GF-D8 (cell line): Measurements from ENCODE around the gene ALPG.
"Not testable (repeated sequence)": the region's sequence is repeated elsewhere in the genome, so short reads cannot be mapped to it uniquely, and the experiment has no call there.

Source experiments
- DNase-seq: peaks from one replicate; lab custom pipeline; 2025; lab: John Stamatoyannopoulos, UW

Gene ALPG

DNA sequence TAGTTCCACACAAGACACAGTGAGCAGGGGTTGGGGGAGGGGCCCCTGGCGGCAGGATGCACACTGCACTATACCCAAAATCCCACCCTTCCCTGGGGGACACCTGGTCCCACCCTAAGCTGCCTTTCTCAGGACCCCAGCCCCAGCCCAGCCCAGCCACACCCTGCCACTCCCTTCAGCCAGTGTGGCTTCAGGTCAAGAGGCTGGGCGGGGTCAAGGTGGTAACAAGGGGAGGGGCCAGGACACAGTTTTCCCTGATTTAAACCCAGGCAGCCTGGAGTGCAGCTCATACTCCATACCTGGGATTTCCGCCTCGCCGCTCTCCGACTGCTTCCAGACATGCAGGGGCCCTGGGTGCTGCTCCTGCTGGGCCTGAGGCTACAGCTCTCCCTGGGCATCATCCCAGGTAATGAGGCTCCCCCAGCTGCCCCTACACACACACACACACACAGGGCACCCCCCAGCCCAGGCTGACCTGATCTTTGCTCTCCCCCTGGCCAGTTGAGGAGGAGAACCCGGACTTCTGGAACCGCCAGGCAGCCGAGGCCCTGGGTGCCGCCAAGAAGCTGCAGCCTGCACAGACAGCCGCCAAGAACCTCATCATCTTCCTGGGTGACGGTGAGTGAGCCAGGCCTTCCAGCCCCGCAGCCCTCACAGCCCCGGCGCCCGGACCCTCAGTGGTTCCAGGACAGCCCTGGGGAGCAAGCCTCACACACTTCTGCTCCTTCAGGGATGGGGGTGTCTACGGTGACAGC is at the start of gene ALPG:
TSS of gene ALPG (plus strand) at position 289 of the 755 bp plus-strand sequence. CDS start at position 340, 51 bp downstream.
- DNase-seq = no peak

DNA sequence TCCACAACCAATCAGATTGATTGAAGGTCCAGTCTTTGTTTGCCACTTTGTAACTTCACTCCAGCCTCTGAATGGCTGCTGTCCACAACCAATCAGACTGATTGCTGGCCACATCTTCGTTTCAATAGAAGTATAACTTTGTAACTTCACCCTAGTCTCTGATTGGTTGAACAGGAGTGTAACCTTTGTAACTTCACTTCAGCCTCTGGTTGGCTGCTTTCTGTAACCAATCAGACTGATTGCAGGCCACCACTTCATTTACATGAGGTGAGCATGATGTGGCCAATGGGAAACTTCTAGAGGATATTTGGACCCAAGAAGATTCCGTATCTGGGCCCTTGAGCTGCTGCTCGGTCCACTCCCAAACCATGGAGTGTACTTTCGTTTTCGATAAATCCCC is 45.0 kb upstream of the ALPG start:
- no peak for DNase-seq

DNA sequence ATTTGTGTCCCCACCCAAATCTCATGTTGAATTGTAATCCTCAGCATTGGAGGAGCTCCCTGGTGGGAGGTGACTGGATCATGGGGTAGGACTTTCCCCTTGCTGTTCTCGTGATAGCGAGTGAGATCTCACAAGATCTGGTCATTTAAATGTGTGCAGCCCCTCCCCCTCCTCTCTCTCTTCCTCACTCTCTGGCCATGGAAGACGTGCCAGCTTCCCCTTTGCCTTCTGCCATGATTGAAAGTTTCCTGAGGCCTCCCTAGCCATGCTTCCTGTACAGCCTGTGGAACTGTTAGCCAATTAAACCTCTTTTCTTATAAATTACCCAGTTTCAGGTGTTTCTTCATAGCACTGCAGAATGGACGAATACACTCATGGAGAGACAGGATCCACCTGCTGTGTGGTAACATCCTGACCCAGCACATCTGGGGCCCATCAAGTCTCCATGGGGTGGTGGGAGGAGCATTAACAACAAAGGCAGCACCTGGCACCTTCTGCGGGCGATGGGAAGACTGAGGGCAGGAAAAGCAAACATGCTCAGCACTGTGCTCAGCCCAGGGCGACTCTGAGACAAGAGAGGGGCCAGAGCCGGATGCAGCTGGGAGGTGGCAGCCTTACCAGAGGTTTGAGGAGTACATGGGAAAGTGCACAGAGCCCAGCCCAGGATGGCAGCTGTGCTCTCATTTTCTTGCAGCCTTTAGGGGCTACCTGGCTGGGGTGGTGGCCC is 44.3 kb upstream of the ALPG start:
- no peak for DNase-seq

DNA sequence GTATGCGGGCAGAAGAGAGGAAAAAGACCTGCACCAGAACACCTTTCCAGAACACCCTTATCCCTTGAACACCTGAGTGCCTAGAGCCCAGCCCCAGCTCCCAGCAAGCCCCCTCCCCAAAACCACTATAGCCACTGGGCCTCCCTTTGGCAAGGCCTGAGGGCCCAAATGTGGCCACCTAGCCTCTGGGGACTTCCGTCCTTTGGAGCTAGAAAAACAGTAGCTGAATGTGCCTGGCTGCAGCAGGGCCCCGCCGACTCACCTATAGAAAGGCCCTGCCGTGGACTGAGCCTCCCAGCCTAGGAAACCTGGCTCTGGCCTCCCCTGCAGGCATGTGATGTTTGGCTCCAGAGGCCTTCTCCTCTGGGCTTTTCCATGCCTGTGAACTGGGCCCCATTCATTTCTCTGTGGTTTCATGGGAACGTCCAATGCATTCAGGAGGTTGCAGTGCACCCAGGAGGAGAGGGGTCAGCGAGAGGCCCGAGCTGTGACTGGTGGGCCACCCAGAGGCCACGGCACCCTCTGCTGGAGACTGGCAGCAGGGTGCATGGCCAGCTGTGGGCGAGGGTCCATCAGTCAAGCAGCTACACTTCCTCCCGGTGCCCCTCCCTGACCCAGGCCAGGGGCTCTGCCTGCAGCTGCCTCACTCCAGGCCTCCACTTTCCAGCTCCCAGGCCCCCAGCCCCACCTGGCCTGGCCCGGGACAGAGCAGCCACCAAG is 43.4 kb upstream of the ALPG start:
- DNase-seq = not testable (repeated sequence)

DNA sequence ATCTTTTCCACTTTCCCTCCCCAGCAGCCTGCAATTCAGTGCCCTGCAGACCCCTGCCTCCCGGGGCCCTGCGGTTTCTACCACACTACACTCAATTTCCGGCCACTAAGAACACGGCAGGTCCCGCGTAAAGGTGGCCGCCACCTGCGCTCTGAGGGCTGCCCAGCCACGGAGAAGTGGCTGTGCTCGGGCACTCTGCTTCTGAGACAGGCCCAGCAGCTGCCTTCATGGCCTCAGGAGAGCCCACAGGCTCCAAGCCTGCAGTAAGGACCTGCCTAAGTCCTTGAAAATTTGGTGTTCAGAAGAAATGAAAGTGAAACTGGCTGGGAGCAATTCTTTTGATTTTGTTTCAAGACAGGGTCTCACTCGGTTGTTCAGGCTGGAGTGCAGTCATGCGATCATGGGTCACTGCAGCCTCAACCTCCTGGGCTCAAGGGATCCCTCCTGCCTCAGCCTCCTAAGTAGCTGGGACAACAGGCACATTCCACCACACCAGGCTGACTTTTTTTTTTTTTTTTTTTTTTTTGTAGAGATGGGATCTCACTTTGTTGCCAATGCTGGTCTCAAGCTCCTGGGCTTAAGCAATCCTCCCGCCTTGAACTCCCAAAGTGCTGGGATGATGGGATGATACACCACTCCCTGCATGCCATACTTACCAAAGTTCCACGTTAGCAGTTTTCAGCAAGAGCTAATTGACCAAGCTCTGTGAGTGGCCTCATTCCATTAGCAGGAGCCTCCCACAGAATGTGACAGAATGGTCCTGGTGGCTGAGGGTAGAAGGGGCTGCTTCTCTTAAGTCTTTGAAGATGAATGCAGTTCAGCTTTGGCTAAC is 42.6 kb upstream of the ALPG start:
- DNase-seq = no peak

DNA sequence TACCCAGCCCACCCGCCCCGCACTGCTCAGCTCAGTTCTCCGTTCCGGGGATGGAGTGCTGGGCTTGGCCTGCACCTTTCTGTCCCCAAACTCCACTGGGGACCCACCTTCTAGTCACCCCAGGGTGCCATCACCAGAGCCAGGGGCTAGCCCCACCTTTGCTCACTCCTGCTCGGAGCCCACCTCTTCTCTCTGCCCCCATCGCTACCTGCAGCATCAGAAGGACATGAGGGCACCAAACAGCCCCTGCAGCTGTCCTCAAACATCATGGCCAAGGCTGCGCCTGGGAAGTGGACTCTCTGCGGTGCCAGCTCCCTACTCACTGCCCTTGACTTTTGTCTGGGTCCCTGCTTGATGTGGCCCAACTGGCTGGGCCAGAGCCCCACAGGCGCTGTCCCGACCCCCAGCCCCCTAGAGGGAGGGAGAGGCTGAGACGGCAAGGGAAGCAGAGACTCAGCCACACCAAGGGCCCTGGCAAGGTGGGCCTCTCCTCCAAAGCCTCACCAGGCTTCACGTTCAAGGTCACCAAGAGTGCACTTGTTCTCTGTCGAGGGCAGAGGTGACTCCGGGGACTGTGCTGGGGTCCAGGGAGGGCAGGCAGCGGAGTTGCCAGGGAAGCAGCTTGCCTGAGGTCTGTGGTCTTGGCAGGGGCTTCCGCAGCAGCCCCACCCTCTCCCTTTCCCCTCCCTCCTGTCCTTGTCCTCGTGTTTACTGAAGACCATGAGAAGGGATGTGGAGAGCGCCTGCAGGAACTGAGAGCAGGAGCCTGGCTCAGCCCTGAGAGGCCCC is 41.6 kb upstream of the ALPG start:
- DNase-seq = not testable (repeated sequence)

DNA sequence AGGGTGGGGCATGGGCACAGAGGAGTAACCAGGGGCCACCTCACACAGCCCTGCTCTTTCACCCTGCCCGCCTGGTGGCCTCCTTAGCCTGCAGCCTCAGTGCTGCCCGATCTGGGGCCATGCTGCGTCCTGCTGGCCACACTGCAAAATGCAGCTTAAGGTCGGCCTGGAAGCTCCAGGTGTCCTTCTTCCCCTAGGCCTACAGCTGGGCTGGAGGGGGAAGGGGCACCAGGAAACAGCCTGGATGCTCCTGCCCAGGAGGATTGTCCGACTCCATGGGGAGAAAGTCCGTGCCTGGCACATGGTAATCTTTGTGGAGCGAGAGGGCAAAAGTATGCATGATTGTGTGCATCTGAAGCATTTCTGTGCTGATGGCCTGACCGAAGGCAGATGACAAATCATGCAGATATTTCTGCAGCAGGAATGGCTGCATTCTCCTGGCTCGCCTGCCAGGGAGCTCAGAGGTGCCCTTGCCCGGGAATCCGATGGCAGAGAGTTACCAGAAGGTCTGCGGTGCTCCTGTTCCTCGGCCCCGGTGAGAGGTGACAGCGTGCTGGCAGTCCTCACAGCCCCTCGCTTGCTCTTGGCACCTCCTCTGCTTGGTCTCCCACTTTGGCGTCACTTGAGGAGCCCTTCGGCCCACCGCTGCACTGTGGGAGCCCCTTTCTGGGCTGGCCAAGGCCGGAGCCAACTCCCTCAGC is 40.9 kb upstream of the ALPG start:
- DNase-seq = no peak

DNA sequence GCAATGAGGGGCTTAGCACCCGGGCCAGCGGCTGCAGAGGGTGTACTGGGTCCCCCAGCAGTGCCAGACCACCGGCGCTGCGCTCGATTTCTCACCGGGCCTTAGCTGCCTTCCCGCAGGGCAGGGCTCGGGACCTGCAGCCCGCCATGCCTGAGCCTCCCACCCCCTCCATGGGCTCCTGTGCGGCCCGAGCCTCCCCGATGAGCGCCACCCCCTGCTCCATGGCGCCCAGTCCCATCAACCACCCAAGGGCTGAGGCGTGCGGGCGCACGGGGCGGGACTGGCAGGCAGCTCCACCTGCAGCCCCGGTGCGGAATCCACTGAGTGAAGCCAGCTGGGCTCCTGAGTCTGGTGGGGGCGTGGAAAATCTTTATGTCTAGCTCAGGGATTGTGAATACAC is 40.2 kb upstream of the ALPG start:
- DNase-seq = not testable (repeated sequence)

DNA sequence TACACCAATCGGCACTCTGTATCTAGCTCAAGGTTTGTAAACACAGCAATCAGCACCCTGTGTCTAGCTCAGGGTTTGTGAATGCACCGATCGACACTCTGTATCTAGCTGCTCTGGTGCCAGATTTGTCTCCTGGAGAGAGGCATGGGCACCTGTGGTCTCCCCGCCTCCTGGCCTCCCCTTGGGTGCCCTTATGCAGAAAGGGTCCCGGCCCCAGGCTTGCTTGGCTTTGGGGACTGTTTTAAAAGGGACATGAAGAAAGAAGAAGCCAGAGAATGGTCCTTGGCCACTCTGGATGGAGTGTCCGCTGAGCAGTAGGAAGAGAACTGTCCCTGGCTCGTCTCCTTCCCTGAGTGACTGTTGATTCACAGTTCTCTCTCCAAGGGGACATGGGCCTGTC is 39.6 kb upstream of the ALPG start:
- DNase-seq = no peak

DNA sequence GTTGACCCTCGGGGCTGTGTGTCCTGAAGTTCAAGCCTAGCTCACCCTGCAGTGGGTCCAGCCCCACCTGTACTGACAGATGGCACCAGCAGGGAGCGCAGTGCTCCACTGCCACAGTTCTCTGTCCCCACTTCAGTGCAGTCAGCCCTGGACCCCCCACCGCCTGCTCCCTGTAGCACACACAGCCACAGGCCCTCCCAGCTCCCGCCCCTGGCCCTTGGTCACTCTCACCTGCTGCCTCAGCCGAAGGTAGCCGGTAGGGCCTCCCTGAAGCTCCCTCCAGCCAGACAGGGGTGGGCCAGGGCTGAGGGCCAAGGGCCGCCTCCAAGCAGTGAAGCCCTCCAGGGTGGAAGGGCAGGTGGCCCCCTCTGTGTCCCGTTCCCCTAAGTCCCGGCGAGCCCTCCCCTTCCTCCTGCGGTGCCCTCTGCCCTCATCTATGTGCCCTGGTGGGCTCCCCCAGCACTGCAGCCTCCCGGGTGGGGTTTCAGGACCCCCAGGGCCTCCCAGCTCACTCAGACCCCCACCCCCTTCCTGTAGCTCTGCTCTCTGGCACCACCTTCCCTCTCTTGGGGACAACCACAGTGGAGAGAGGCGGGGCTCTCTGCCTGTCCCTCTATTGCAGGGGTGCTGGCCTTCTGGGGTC is 38.9 kb upstream of the ALPG start:
- no peak for DNase-seq

DNA sequence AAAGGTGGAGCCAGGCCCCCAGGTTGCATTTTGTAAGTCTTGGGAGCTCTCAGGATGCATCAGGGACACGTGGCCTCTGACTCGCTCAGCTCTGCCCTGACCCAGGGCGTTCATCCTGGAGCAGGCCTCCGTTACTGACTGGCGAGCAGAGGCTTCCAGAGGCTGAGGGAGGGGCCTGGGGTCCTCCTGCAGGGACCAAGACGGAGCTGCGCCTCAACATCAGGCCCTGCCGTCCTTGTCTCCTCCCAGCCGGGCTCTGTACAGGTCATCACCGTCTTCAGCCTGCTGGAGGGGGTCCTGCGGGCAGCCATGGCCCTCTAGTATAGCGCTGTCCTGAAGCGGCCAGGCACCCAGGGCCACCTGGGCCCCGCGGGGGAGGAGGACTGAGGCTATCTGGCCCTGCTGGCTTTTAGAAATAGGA is 38.3 kb upstream of the ALPG start:
- no peak for DNase-seq

DNA sequence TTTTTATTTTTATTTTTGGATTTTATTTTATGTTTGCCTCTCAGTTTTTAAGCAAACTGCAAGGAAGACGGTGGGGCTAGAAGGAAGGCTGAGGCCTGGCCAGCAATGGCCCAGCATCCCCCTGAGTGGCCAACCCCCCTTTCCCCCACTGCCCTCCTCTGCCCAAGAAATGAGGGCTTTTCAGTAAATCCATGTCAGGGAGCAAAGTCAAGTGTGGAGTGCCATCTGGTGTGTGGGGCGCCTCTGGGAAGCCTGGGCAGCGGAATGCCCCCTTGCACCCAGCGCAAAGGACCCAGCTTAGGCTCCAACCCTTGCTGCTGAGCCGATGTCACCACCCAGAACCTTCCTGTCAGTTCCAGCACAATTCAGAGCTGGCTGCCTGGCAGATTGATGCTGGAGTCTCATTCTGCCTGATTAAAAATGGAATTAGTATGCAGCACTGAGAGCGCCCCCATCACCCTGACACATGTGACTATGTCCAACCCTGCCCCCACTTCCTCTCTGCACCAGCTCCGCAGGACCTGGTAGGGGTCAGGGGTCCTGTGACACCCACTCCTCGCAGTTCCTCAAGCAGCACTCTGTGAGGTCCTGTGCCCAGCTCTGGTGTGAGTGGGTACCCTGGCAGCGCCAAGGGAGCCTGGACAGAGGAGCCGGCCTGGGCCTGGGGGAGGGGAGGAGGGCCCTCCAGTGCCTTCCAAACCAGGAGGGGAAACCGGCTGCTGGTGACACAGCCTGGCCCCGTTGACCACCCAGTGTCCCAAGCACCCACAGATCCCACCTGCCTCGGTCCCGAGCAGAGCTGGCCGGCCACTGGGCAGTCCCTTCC is 37.3 kb upstream of the ALPG start:
- DNase-seq = no peak

DNA sequence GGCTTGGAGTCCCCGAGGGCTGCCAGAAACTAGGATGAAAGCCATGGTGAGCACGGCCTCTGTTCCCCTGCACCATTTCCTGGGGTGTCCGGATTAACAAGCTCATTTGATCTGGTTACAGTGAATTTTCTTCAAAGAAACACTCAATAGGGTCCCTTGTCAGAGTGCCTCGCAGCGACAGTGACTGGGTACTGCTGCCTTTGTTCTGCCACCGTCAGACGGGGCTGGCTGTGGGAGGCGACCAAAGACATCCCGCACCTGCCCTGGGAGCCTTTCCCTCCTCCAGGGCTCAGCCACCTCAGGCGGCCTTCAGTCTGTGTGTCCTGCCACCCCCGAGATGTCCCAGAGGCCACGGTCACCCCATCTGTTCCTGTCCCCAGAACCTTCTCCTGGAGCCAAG is 36.6 kb upstream of the ALPG start:
- DNase-seq = not testable (repeated sequence)

DNA sequence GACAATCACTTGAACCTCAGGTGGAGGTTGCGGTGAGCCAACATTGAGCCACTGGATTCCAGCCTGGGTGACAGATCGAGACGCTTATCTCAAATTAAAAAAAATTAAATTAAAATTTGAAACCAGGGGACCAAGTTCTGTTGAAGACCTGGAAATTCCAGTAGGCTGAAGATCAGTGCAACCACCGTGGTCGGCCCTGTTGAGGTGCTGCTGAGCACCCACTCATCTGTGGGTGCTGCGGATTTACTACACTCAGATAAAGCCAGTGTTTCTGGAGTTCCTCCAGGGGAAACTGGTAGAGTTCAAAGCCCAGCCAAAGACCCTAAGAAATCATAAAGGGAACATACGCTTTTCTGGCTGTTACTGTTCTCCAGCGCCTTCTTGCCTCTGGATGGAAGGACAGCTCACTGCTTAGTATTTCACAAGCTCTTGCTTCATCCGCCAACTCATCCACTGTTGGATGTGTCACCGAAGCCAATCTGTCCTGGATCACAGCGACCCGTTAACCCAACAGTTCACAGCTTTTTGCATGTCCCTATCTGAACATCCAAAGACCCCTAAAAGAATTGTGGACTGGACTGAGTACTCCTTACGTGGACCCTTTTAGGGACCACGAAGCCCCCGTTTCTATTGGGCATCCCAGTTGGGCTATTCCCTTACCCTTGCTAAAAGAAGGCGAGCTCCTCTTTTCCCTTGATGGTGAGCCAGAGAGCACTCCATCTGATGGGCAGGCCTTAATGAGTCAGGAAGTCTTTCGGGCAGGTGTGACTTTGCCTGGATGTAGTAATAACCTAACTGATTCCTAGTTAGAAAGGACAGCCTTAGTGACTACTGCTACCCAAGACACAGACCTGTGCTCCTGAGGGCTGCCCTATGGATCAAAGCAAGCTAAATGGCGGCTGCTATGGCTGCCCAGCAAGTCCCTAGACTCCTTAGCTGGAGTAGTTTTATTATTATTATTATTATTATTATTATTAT is 34.1 kb upstream of the ALPG start:
- no peak for DNase-seq

DNA sequence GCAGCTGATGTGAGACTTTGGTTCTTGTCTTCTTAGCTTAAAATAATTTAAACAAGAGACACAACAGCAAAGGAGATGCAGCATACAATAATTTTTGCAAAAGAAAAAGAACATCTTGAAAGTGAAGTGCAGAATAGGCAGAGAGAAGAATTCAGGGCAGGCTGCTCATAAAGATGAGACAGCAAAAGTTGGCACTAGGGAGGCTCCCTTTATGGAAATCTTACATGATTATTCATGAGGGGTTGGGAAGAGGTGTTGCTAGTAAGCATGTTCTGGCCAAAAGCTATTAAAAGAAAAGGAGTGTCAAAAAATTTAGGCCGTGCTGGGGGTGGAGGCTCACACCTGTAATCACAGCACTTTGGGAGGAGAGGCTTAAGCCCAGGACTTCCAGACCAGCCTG is 32.3 kb upstream of the ALPG start:
- no peak for DNase-seq

DNA sequence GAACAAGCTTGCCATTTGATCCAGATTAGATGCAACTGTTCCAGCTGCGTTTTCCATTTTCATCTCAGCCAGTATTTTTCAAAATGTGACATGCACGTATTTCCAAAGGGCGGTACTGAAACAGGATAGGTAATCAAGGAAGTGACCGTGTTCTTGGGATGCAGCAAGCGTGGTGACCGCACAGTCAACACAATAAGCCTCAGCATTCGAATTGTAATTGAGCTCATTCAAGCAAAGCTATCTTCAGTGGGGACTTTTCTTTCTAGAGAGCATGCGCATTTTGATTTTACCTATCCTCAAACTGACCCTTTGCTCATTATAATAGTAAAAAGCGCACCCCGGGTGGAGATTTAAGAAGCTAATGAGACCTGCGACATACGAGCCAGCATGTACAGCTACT is 31.5 kb upstream of the ALPG start:
- no peak for DNase-seq

DNA sequence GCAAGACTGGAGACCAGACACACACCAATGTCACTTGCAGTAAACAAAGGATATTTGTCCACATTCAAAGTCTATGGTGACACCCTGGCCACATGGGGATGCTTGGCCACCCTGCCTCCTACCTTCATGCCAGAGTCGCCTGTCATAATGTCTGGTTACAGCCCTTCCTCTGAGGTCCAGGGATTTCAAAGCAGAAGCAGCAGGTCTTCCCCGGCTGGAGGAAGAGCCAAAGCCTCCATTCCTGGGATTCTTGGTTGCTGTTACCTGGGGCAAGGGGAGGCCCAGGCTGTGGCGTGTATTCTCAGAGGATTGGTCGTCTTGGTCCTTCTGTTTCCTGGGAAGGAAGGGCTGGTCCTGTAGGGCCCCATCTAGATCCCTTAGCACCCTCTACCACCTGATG is 30.4 kb upstream of the ALPG start:
- no peak for DNase-seq

DNA sequence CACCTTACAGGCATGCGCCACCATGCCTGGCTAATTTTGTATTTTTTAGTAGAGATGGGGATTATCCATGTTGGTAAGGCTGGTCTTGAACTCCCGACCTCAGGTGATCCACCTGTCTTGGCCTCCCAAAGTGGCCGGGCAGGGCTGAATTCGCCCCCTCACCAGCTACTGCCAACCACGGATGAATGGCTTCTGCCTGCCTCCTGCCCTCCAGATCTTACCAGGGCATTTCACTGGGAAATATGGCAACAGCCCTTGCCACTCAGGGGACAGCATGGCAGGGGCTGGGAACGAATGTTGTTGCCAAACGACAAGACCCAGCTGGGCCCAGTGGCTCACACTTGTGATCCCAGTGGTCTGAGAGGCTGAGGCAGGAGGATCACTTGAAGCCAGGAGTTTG is 29.9 kb upstream of the ALPG start:
- no peak for DNase-seq
